GM19239 (cell line): Measurements from ENCODE around the gene PRM1.

ENCODE experiments used
- DNase-seq: peaks from one replicate; pipeline ENCODE4 v3.0.0; 2011; ENCODE audit warnings: low spot score; ENCODE audit not compliant: insufficient read length
- FAIRE-seq: peaks from 2 replicates; lab custom pipeline; 2011; peaks lifted over from hg19 to GRCh38; lab: Jason Lieb, UNC

PRM1 gene

DNA sequence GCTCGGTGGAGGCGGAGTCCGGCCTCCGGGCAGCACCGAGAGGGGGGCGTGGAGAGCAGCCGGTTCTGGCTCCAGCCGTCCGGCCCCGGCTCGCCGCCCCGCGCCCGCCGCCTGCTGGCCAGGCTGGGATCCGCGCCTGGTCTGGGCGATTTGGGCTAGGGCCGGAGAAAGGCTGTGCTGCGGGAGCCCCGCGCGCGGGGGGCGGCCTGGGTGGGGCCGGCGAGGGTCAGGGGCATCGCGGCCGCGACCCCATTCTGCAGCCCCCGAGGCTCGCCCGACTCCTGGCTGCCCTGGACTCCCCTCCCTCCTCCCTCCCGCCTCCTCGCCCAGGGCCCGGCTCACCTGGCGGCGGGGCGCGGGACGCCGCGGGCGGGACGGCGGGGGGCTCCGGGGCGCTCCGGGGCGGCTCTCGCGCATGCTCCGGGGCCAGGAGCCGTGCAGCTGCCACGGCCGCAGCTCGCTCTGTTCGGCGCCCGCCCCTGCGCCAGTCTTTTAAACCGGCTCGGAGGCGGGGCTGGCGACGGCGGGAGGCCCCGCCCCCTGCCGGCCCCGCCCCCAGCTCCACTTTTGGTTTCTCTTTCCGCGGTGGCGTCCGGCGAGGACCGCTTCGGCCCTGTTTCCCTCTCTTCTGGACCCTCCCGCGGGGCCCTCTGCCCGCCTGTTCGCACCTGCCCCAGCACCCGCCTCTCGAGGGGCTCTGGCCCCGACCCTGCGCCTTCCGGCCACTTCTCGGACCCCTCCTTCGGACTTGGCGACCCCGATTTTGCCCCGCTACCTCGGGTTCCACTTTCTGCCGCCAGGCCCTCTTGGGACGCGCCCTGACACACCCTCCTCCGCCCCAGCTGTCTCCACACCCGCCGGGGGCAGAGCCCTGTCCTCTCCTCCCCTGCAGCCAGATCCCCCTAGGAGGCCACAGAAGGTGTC lies 25.1 kb downstream of the PRM1 start, which contains the start of gene SOCS1:
Gene SOCS1, minus strand, starts transcription at position 468 of the 924 bp plus-strand sequence. CDS start 726 bp downstream, outside the sequence.
- peak; percentile 76 for DNase-seq
- peak; percentile 31 for FAIRE-seq

DNA sequence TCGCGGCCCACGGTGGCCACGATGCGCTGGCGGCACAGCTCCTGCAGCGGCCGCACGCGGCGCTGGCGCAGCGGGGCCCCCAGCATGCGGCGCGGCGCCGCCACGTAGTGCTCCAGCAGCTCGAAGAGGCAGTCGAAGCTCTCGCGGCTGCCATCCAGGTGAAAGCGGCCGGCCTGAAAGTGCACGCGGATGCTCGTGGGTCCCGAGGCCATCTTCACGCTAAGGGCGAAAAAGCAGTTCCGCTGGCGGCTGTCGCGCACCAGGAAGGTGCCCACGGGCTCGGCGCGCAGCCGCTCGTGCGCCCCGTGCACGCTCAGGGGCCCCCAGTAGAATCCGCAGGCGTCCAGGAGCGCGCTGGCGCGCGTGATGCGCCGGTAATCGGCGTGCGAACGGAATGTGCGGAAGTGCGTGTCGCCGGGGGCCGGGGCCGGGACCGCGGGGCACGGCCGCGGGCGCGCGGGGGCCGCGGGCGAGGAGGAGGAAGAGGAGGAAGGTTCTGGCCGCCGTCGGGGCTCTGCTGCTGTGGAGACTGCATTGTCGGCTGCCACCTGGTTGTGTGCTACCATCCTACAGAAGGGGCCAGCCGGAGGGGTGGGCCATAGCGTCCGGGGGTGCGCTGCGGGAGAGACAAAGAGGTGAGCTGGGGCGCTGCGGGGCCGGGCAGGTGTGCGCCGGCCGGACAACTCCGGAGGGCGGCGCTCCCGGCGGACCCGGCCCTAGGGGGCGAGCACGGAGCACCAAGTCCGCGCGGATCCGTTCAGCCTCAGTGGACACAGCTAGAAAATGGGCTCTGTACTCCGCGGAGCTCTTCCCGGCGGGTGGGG lies 26.0 kb downstream of the PRM1 start:
- DNase-seq: no peak
- no peak for FAIRE-seq

DNA sequence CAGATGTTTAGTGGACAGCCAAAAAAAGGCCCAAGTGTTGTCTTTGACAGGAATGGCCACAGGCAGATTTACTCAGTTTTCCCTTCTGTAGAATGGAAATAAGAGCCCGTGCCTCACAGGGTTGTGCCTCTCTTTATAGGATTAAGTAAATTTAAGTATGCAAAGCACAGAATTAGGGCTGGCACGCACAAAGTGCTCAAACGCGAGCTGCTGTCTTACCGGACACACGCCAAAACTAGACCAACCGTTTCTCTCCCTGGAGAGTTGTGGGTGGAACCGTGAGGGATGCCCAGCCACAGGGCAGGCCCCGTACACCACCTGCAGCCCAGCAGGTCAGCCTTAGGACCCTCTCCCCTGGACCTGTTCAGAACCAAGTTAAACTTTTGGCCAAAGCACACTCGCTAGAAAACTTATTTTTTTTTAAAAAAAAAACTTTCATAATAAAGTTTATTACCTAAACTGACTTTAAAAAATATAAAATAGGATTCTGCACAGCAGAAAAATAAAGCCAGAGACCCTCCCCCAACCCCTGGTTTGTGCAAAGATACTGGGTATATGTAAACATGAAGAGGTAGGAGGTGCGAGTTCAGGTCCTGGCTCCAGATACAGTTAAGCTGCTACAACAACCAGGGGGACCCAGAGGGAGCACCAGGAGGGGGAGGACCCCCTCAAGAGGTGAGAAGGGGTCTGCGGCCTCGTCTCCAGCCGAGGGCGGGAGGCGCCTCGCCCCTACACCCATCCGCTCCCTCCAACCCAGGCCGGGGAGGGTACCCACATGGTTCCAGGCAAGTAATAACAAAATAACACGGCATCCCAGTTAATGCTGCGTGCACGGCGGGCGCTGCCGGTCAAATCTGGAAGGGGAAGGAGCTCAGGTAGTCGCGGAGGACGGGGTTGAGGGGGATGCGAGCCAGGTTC lies 26.9 kb downstream of the PRM1 start:
- DNase-seq: no peak
- peak; percentile 80 for FAIRE-seq

GRCh38 chr16:11253009-11253994 lies 27.8 kb downstream of the PRM1 start:
- DNase-seq (no peak), FAIRE-seq (peak; percentile 45)

DNA sequence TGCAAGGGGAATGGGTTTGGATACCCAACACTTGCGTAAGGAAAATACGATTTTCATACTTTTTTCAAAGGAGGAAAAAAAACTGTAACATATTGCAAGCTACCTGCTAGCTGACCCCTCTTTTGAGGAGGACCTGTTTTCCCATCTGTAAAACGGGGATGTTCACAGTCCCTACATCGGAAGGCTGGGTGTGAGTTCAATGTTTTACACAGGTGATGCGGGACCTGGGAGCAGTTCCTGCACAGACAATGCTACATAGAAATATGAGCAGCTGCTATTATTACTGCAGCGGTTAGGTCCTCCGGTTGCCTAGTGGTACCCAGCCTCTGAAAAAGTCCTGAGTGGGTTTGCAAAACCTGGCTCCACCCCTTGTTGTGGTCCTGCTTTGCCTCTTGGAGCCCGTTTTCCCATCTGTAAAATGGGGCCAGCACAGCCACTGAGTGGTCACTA lies 28.6 kb downstream of the PRM1 start:
- DNase-seq (no peak), FAIRE-seq (no peak)

GRCh38 chr16:11251525-11252481 lies 29.3 kb downstream of the PRM1 start:
- DNase-seq: no peak
- FAIRE-seq: peak; percentile 68

GRCh38 chr16:11250786-11251524 lies 30.2 kb downstream of the PRM1 start:
- DNase-seq (no peak), FAIRE-seq (no peak)

GRCh38 chr16:11250091-11250785 lies 30.9 kb downstream of the PRM1 start:
- DNase-seq (no peak), FAIRE-seq (no peak)

GRCh38 chr16:11249233-11250061 lies 31.7 kb downstream of the PRM1 start:
- FAIRE-seq (no peak), DNase-seq (no peak)

DNA sequence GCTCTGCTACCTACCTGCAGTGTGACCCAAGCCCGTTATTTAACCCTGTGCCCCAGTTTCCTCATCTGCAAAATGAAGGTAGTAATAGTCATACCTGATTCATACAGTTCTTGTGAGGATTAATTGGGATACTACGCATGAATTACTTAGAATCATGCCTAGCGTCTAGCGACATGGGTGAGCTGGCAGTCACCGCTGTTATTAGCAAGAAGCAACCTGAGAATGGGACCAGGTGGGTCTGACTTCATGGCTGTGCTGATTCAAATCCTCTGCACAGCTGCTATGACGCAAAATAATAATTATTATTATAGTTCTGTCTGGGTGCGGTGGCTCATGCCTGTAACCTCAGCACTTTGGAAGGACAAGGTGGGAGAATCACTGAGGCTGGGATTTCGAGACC lies 33.0 kb downstream of the PRM1 start:
- DNase-seq (no peak), FAIRE-seq (no peak)

DNA sequence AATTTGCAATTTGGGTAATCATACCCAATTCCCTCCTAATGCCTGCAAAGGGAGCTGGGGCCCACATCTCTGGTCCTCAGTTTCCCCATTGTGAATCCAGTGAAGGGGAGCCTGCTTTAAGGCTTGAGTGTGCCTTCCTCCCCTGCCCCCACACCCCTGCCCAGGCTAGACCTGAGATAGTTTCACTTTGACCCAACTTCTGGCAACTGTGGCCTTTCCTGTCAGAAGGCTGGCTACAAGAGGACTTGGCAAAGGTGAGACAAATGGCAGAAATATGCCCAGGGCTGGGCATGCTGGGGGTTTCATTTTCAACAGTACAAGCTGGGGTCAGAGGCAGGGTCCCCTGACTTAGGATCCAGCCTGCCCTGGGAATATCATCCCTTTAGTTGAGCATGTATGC lies 35.1 kb downstream of the PRM1 start:
- no peak for FAIRE-seq

GRCh38 chr16:11245222-11245737 lies 35.9 kb downstream of the PRM1 start:
- DNase-seq (no peak), FAIRE-seq (no peak)

More for the DNA sequence above, 35.1 kb downstream of the PRM1 start:
- DNase-seq: no peak

DNA sequence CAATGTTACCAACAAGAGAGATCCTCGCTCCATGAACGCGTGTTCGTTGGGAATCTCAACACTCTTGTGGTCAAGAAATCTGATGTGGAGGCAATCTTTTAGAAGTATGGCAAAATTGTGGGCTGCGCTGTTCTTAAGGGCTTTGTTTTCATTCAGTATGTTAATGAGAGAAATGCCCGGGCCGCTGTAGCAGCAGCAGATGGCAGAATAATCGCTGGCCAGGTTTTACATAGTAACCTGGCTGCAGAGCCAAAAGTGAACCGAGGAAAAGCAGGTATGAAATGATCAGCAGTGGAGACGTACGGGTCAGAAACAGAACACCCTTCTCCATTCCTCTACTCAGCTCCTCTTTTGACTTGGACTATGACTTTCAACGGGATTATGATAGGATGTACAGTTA lies 38.5 kb downstream of the PRM1 start:
- DNase-seq: no peak
- no peak for FAIRE-seq

DNA sequence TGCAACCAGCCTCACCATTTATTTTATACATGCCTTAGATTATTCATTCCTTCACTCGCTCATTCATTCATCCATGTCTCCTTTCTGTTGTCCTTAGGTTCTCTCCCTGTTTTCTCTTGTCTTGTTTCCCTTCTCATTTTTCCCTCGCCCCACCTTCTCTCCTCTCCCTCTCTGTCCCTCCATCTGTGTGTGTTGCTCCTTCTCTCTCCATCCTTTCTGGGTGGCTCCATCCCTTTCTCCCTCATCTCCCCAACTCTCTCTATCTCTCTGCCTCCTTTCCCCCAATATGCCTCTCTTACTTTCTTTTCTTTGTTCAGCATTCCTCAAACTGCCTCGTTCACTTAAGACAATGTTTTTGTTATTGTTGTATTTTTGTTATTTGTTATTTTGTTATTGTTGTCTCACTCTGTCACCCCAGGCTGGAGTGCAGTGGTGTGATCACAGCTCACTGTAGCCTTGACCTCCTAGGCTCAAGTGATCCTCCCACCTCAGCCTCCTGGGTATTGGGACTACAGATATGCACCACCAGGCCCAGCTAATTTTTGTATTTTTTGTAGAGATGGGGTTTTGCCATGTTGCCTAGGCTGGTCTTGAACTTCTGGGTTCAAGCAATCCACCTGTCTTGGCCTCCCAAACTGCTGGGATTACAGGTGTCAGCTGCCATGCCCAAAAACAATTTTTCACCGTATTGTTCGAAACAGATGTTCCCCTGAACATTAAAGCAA lies 39.5 kb downstream of the PRM1 start:
- no peak for DNase-seq
- no peak for FAIRE-seq
